CD14-positive monocyte (primary cell): ENCODE measurements around the gene TSPAN5. TPM values are rescaled to one million over a fixed set of nuclear protein-coding genes. Genes with fewer than 3 reads are reported as not detected.

ENCODE experiments used
- DNase-seq, 3 donors: peaks; one replicate each; pipeline ENCODE4 v3.0.0-alpha.2; 2011 to 2022
- H2AFZ ChIP-seq: 2 replicates; pipeline ENCODE4 v1.6.0; 2012; ENCODE audit warnings: mild to moderate bottlenecking, low read depth, low read length, inconsistent platforms; ENCODE audit not compliant: insufficient read depth, poor library complexity, severe bottlenecking
- H3K27ac ChIP-seq, 2 donors: 1 replicate in 1 of 2; 2 replicates in 1 of 2; pipeline ENCODE4 v1.5.1; 2012 to 2013; ENCODE audit warnings: low read length in 2 of 2, control low read depth in 1 of 2, inconsistent platforms in 1 of 2, low read depth in 1 of 2, mild to moderate bottlenecking in 1 of 2
- H3K27me3 ChIP-seq, 2 donors: one replicate each; pipeline versions ENCODE4 v1.6.0 to v1.6.1; 2011 to 2013; ENCODE audit warnings: low read length in 2 of 2; ENCODE audit not compliant: control insufficient read depth in 2 of 2, insufficient read depth in 2 of 2
- H3K36me3 ChIP-seq, 2 donors: replicated peaks in 1 of 2; 1 replicate in 1 of 2; 2 replicates in 1 of 2; pipeline versions ENCODE4 v1.5.1 to v1.6.1; 2012 to 2013; ENCODE audit warnings: low read length in 2 of 2, control low read depth in 1 of 2, inconsistent platforms in 1 of 2, mild to moderate bottlenecking in 1 of 2; ENCODE audit not compliant: insufficient read depth in 2 of 2, control insufficient read depth in 1 of 2
- H3K4me1 ChIP-seq, 2 donors: 1 replicate in 1 of 2; 2 replicates in 1 of 2; pipeline versions ENCODE4 v1.5.1 to v1.6.1; 2012 to 2013; ENCODE audit warnings: low read length in 2 of 2, control low read depth in 1 of 2, inconsistent platforms in 1 of 2, mild to moderate bottlenecking in 1 of 2, moderate library complexity in 1 of 2; ENCODE audit not compliant: insufficient read depth in 2 of 2, control insufficient read depth in 1 of 2
- H3K4me2 ChIP-seq: replicated peaks from 2 replicates; pipeline ENCODE3; 2012; ENCODE audit warnings: low read length, moderate library complexity, mild to moderate bottlenecking; ENCODE audit not compliant: poor library complexity, severe bottlenecking; ENCODE audit errors: extremely low read depth
- H3K4me3 ChIP-seq, 3 experiments: fragments of 200-600 bp in 1 of 3; sonication (generic) in 1 of 3; replicated peaks in 1 of 3; 1 replicate in 2 of 3; 2 replicates in 1 of 3; pipeline ENCODE4 v1.5.1; 2011 to 2013; ENCODE audit warnings: low read length in 3 of 3, mild to moderate bottlenecking in 3 of 3, control low read depth in 2 of 3, low read depth in 2 of 3, inconsistent platforms in 1 of 3, moderate library complexity in 1 of 3
- H3K79me2 ChIP-seq: 2 replicates; pipeline ENCODE4 v1.6.0; 2012; ENCODE audit warnings: mild to moderate bottlenecking, control low read depth, inconsistent platforms, low read length, moderate library complexity; ENCODE audit not compliant: insufficient read depth
- H3K9ac ChIP-seq: 2 replicates; pipeline ENCODE4 v1.6.0; 2017; ENCODE audit warnings: low read length, mild to moderate bottlenecking; ENCODE audit not compliant: insufficient read depth, poor library complexity, severe bottlenecking
- H3K9me3 ChIP-seq, 2 donors: replicated peaks in 1 of 2; 1 replicate in 1 of 2; 2 replicates in 1 of 2; pipeline versions ENCODE4 v1.5.1 to v1.6.1; 2012 to 2013; ENCODE audit warnings: low read length in 2 of 2, control low read depth in 1 of 2; ENCODE audit not compliant: control insufficient read depth in 1 of 2, insufficient read depth in 1 of 2
- H4K20me1 ChIP-seq: 2 replicates; pipeline ENCODE4 v1.6.0; 2012; ENCODE audit warnings: mild to moderate bottlenecking, low read length, control low read depth, moderate library complexity; ENCODE audit not compliant: insufficient read depth
- H3K27ac Mint-ChIP-seq, 7 donors: one replicate each; pipeline ENCODE4 v1.8.0; 2020; ENCODE audit warnings: mild to moderate bottlenecking in 7 of 7, mixed read lengths in 7 of 7, moderate library complexity in 6 of 7, inconsistent platforms in 2 of 7
- H3K27me3 Mint-ChIP-seq, 3 donors: one replicate each; pipeline ENCODE4 v1.8.0; 2021 to 2022; ENCODE audit warnings: low read depth in 3 of 3, mild to moderate bottlenecking in 3 of 3, mixed read lengths in 3 of 3, moderate library complexity in 3 of 3, inconsistent platforms in 1 of 3
- H3K36me3 Mint-ChIP-seq, 2 donors: one replicate each; pipeline ENCODE4 v1.8.0; 2020; ENCODE audit warnings: mixed read lengths in 2 of 2, inconsistent platforms in 1 of 2, mild to moderate bottlenecking in 1 of 2
- H3K4me1 Mint-ChIP-seq: one replicate; pipeline ENCODE4 v1.8.0; 2020; ENCODE audit warnings: mild to moderate bottlenecking, mixed read lengths
- H3K4me3 Mint-ChIP-seq, 2 donors: one replicate each; pipeline ENCODE4 v1.8.0; 2020; ENCODE audit warnings: mild to moderate bottlenecking in 2 of 2, mixed read lengths in 2 of 2, moderate library complexity in 1 of 2
- H3K9me3 Mint-ChIP-seq, 7 donors: one replicate each; pipeline ENCODE4 v1.8.0; 2020 to 2022; ENCODE audit warnings: mixed read lengths in 7 of 7, mild to moderate bottlenecking in 6 of 7, moderate library complexity in 6 of 7, inconsistent platforms in 2 of 7
- WGBS: methylation state at CpG from one replicate; pipeline ENCODE4 v1.1.5; 2013; ENCODE audit warnings: missing lambda C conversion rate; ENCODE audit not compliant: insufficient coverage; 5-methylcytosine and 5-hydroxymethylcytosine counted together
- intact Hi-C, 2 donors: fragments of 100-400 bp; cut with micrococcal nuclease; formaldehyde crosslinking; loops; one replicate each; pipeline versions ENCODE4 v1.15.0 to v1.15.1; 2023
- polyA plus RNA-seq, 3 donors: library from polyadenylated mRNA; depleted of rRNA in 1 of 3; unstranded in 2 of 3; stranded (reverse) in 1 of 3; fragments of 300-500 nt in 2 of 3; fragments of >200 nt in 1 of 3; fragmentation: Illumina TruSeq in 2 of 3; gene quantifications; 1 replicate in 2 of 3; 2 replicates in 1 of 3; pipeline ENCODE4 v1.2.3, GENCODE V29; 2012 to 2021
- TF ChIP-seq, protein P1 (sequence below): fragments of 200-600 bp; IDR thresholded peaks from one replicate; pipeline ENCODE4 v1.8.0; 2022; ENCODE audit warnings: antibody characterized with exemption, mild to moderate bottlenecking

The TSPAN5 gene
- polyA plus RNA-seq, 3 donors: 0.09 to 1.1 (median 0.13) TPM

DNA sequence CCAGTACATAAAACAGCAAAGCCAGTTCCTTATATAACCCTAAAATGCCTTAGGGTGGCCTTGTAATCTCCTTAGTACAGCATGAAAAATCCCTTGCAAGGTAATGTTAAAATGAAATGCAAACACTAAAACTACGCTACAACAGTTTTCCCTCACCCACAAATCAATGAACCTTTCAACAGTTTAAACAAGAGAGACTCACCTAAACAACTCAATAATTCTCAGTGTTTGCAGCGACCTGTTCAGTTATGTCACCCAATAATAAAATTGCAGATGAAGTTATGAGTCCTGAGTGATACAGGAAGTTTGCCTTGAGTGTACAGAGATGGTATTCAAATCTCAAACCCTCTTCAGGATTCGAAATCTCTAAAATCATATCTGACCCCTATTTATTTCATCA, 25.3 kb downstream of the TSPAN5 start:
- Mint-ChIP-seq H3K9me3 (peaks cover 0 to 15% (median 4%) of the 10 kb centered on the region in 7 donors), H3K27me3 (peaks cover 0 to 2% (median 0%) of the 10 kb centered on the region in 3 donors), H3K4me1 (no peaks in the 10 kb centered on the region), H3K27ac (no peak overlapping the region), H3K36me3 (no peaks in the 10 kb centered on the region), H3K4me3 (no peak overlapping the region)
- TF ChIP-seq, protein P1, sequence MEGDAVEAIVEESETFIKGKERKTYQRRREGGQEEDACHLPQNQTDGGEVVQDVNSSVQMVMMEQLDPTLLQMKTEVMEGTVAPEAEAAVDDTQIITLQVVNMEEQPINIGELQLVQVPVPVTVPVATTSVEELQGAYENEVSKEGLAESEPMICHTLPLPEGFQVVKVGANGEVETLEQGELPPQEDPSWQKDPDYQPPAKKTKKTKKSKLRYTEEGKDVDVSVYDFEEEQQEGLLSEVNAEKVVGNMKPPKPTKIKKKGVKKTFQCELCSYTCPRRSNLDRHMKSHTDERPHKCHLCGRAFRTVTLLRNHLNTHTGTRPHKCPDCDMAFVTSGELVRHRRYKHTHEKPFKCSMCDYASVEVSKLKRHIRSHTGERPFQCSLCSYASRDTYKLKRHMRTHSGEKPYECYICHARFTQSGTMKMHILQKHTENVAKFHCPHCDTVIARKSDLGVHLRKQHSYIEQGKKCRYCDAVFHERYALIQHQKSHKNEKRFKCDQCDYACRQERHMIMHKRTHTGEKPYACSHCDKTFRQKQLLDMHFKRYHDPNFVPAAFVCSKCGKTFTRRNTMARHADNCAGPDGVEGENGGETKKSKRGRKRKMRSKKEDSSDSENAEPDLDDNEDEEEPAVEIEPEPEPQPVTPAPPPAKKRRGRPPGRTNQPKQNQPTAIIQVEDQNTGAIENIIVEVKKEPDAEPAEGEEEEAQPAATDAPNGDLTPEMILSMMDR: no peak
- H3K4me1 ChIP-seq: no peaks in the 10 kb centered on the region
- no peaks in the 10 kb centered on the region for H3K36me3 ChIP-seq
- H3K79me2 ChIP-seq: no peaks in the 10 kb centered on the region
- no peaks in the 10 kb centered on the region for H3K9me3 ChIP-seq
- no peak overlapping the region for H3K4me2 ChIP-seq
- intact Hi-C loops: no loop called here
- no peak overlapping the region for H2AFZ ChIP-seq
- no peak for DNase-seq
- no peak overlapping the region for H3K4me3 ChIP-seq
- H4K20me1 ChIP-seq: no peaks in the 10 kb centered on the region
- H3K9ac ChIP-seq: no peak overlapping the region
- WGBS: no CpG with 5 or more reads among the region's 3 CpGs
- no peak overlapping the region for H3K27ac ChIP-seq
- H3K27me3 ChIP-seq: no peaks in the 10 kb centered on the region

DNA sequence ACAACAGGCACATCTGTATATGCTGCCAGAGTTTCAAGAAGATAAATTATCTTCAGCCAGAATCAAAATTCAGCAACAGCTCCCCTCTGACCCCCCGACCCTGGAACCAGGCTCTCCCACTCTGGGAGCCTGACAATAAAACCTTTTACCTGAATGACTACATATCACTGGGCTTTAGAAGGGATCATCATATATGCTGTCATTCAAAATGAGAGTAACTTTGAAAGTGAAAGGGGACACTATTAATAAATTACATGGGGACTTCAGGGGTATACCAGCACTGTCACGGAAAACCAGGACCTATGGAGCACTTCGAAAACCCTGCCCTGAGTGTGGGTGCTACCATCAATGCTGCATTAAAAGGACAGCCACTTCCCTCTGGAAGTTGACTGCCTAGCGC, 26.2 kb downstream of the TSPAN5 start:
- Histone ChIP-seq H3K27ac (no peak overlapping the region), H3K36me3 (no peaks in the 10 kb centered on the region), H3K4me1 (no peaks in the 10 kb centered on the region), H3K9ac (no peak overlapping the region), H3K27me3 (no peaks in the 10 kb centered on the region), H3K4me2 (no peak overlapping the region), H4K20me1 (no peaks in the 10 kb centered on the region), H3K4me3 (no peak overlapping the region), H3K79me2 (no peaks in the 10 kb centered on the region), H3K9me3 (no peaks in the 10 kb centered on the region), H2AFZ (no peak overlapping the region)
- TF ChIP-seq, protein P1: no peak
- Mint-ChIP-seq H3K27ac (peak overlapping the region in 1 of 7 donors; percentile 37), H3K27me3 (peaks cover 0 to 2% (median 0%) of the 10 kb centered on the region in 3 donors), H3K36me3 (no peaks in the 10 kb centered on the region), H3K9me3 (peaks cover 0 to 15% (median 4%) of the 10 kb centered on the region in 7 donors), H3K4me1 (no peaks in the 10 kb centered on the region), H3K4me3 (no peak overlapping the region)
- intact Hi-C loops: no loop called here
- no peak for DNase-seq
- WGBS: 100% methylated on average over 2 of the region's 4 CpGs
